ENCODE results near the gene FSIP1. TPM values are rescaled to one million over a fixed set of nuclear protein-coding genes. Genes with fewer than 3 reads are reported as not detected.

The FSIP1 gene
- total RNA-seq, 1 donor from 2014 or later: 0.91 TPM

DNA sequence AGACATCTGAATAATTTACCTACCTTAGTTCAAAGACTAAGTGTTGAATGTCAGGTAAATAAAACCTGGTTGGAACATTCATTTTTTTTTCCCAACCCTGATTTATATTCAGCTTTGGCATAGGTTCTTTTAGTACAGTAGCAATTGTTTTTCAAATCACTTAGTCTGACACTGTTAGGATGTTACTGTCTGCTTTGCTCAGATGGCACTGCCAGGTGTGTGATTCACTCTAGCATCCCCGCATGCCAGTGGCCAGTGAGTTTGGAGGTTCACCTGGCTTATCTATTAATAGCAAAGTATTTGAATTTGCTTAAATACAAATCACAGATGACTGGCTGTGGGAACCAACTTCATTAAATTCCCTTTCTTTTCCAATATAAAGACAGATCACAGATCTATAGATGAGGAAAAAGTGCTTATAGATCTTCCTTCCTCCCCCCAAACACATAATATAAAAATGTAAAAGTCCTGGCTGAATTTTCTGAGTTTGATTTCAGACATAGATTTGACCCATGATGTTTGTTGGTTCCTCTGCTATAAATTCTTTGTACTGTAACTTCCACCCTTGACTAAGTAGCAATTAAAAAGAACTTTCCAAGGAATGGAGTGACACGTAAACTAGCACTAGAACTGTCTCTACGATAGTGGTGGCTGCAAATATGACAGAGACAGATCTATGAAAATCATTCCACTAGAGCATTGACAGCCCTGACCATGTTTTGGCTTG is 197.8 kb downstream of the FSIP1 start:
- ATAC-seq (ENCODE audit: poor library complexity): no peak
- intact Hi-C loops (cut with DNase I): loop anchor here (5.0 to 10.0 kb wide), 4 partner anchors 170 to 770 kb away; no protein-coding TSS in a partner anchor
- no peak for DNase-seq

- no peak for ATAC-seq (ENCODE audit: poor library complexity)
- DNase-seq: no peak
- intact Hi-C loops (cut with DNase I): loop anchor here (5.0 to 10.0 kb wide), 4 partner anchors 171 to 769 kb away; no protein-coding TSS in a partner anchor
Observed at GRCh38 chr15:39584266-39584659, 198.4 kb downstream of the FSIP1 start.

DNA sequence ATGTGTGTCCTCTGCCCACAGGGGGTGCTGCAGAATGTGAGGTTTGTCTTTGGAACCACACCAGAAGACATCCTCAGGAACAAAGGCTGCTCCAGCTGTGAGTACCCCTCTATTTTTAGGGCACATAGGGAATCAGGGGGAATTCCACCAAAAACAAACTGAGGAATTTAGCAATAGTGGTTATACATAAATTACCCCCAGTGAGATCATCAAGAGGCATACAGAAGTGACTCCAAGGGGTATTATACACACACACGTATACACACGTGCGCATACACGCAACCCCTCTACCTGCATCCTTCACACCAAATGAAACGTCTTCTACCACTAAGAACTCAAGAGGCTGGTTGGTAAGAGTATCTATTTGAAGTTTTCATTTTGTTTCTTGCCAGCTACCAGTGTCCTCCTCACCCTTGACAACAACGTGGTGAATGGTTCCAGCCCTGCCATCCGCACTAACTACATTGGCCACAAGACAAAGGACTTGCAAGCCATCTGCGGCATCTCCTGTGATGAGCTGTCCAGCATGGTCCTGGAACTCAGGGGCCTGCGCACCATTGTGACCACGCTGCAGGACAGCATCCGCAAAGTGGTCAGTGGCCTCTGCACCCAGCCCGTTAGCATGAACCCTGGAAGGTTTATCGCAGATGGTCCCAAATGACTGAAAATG is 198.9 kb downstream of the FSIP1 start:
- DNase-seq (no peak), ATAC-seq (ENCODE audit: poor library complexity) (no peak)
- intact Hi-C loops (cut with DNase I): loop anchor here (5.0 to 10.0 kb wide), 4 partner anchors 171 to 769 kb away; no protein-coding TSS in a partner anchor

DNA sequence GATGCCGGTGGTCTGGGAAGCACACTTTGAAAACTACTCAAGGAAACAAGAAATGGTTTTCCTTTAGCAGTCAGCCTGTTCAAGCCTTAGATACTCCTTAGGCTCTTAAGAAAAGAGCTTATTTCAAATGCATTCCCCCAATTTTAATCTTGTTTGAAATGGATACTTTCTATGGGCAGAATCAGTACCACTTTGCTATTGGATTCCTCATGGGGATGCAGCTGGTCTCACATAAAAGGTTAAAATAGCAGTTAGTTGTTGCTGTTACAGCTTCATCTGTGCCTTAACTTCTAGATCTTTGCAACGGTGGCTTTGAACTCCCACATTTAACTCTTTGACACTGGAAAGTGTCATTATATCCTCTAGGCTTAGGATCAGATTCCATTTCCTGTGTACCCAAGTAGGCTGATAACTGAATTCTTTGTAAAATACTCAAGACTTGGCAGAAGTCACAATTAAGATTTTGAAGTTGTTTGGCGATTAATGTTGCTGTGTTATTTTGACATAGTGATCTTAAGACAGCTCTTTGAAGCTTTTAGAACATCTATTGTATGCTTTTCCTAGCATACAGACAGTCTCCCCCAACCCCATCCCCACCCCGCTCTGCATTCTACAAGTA is 199.6 kb downstream of the FSIP1 start:
- intact Hi-C loops (cut with DNase I): loop anchor here (5.0 to 10.0 kb wide), 4 partner anchors 172 to 768 kb away; no protein-coding TSS in a partner anchor
- DNase-seq (no peak), ATAC-seq (ENCODE audit: poor library complexity) (no peak)

GRCh38 chr15:39582286-39582976 is 200.2 kb downstream of the FSIP1 start:
- intact Hi-C loops (cut with DNase I): loop anchor here (5.0 to 10.0 kb wide), 4 partner anchors 172 to 768 kb away; no protein-coding TSS in a partner anchor
- ATAC-seq (ENCODE audit: poor library complexity) (no peak), DNase-seq (peak; percentile 56)

DNA sequence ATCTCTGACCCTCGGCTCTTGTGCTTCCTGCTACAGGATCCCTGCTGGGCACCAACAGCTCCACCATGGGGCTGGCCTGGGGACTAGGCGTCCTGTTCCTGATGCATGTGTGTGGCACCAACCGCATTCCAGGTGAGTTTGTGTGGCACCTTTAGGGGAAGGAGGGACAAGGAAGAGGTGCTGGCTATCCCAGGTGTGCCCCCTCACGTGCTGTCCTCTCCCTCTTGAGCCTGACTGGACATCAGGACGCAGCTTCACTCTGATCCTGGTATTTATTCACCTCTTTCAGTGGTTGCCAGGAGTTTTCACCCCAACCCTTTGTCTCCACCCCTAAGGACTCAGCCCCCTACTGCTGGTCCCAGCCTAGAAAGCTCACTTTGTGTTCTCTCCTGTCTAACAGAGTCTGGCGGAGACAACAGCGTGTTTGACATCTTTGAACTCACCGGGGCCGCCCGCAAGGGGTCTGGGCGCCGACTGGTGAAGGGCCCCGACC is 200.8 kb downstream of the FSIP1 start:
- ATAC-seq (ENCODE audit: poor library complexity) (peak; percentile 65), DNase-seq (peak; percentile 68)
- intact Hi-C loops (cut with DNase I): loop anchor here (2.0 to 10.0 kb wide), 5 partner anchors 173 to 767 kb away; no protein-coding TSS in a partner anchor

DNA sequence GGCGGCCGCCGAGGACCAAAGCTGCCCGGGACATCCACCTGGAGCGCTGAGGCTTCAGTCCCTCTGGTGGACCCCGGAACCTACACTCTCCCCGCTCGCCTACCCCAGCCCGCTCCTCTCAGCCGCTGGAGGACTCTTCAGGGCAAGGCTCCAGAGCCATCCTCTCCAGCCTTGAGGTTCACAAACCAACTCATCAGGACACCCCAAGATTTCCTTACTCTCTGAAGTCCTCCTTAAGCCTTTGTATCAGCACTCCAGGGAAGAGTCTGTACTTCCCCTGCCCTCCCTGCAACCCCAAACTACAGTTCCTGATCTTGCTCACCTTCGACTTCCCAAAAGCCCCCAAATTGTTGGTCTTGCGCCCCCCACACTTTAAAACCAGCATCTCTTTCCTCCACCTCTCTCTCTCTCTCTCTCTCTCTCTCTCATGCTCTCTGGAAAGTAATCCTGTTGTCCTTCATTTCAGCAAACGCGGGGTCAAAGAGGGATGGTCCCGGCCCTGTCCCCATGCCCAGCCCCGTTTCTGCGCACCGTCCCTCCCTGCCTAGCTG is 201.3 kb downstream of the FSIP1 start:
- no peak for ATAC-seq (ENCODE audit: poor library complexity)
- no peak for DNase-seq
- intact Hi-C loops (cut with DNase I): loop anchor here (2.0 to 10.0 kb wide), 5 partner anchors 173 to 767 kb away; no protein-coding TSS in a partner anchor

GRCh38 chr15:39580485-39581241 is 202.0 kb downstream of the FSIP1 start, which contains the start of gene THBS1:
THBS1 (plus strand) TSS chr15:39581079; CDS start chr15:39581858, 779 bp downstream.
- ATAC-seq (ENCODE audit: poor library complexity) (peak; percentile 74), DNase-seq (peak; percentile 88)
- intact Hi-C loops (cut with DNase I): loop anchor here (2.0 to 10.0 kb wide), 5 partner anchors 174 to 766 kb away; no protein-coding TSS in a partner anchor

GRCh38 chr15:39580117-39580484 is 202.5 kb downstream of the FSIP1 start:
- DNase-seq (peak; percentile 97), ATAC-seq (ENCODE audit: poor library complexity) (peak; percentile 94)
- intact Hi-C loops (cut with DNase I): loop anchor here (2.0 to 10.0 kb wide), 5 partner anchors 175 to 765 kb away; no protein-coding TSS in a partner anchor

- DNase-seq (peak; percentile 79), ATAC-seq (ENCODE audit: poor library complexity) (peak; percentile 72)
- intact Hi-C loops (cut with DNase I): loop anchor here (2.0 to 10.0 kb wide), 6 partner anchors 151 to 765 kb away; no protein-coding TSS in a partner anchor
Observed at GRCh38 chr15:39579487-39580116, 203.0 kb downstream of the FSIP1 start.

GRCh38 chr15:39578851-39579486 is 203.7 kb downstream of the FSIP1 start:
- ATAC-seq (ENCODE audit: poor library complexity): no peak
- no peak for DNase-seq
- intact Hi-C loops (cut with DNase I): loop anchor here (2.0 kb wide), 1 partner anchor 150 kb away; no protein-coding TSS in a partner anchor

GRCh38 chr15:39575180-39575579 is 207.5 kb downstream of the FSIP1 start:
- DNase-seq: no peak
- ATAC-seq (ENCODE audit: poor library complexity): no peak
- intact Hi-C loops (cut with DNase I): no loop called here

GRCh38 chr15:39574427-39574826 is 208.2 kb downstream of the FSIP1 start:
- intact Hi-C loops (cut with DNase I): no loop called here
- no peak for ATAC-seq (ENCODE audit: poor library complexity)
- no peak for DNase-seq

DNA sequence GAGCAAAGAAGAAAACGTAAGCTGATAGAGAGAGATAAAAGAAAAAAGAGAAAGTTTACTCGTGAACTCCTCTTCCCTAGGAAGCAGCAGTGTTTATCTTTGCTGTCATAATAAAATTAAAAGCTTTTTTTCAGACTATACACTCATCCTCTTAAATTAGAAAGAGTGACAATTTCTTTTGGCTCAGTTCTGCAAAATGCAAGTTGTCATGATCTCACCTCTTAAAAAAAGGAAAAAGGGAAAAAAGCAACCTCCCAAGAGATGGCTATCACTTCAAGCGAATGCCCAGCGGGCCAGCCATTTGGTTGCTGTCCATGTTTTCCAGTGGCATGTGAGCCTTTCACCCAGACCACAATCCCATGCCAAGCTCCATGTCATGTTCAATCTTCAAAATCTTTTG is 208.8 kb downstream of the FSIP1 start:
- no peak for ATAC-seq (ENCODE audit: poor library complexity)
- no peak for DNase-seq
- intact Hi-C loops (cut with DNase I): no loop called here

GRCh38 chr15:39573287-39573686 is 209.4 kb downstream of the FSIP1 start:
- no peak for ATAC-seq (ENCODE audit: poor library complexity)

DNA sequence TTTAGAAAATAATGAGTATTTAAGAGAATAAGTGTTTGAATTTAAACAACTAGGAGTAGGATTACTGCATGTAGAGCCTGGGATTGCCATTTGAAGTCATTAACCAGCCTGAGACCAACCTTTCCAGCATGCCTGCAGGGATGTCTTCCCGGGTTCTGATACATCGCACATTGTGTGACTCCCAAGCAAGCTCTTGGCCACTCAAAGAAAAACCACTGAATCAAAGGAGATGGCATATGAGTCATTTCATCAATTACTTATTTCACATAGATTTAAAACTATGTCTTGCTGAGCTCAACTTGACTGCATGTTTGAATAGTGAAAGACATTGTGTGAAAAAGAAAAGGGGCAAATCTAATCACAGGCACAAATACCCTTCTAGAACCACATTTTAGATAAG is 216.8 kb downstream of the FSIP1 start:
- DNase-seq: no peak
- intact Hi-C loops (cut with DNase I): no loop called here
- ATAC-seq (ENCODE audit: poor library complexity): no peak

More at GRCh38 chr15:39573287-39573686, 209.4 kb downstream of the FSIP1 start:
- DNase-seq: no peak
- intact Hi-C loops (cut with DNase I): no loop called here

Data from Right ventricle myocardium superior (tissue), 1 donor.